Measurements from ENCODE around the gene TYMS. TPM values are rescaled to one million over a fixed set of nuclear protein-coding genes. Genes with fewer than 3 reads are reported as not detected.

Gene TYMS
- total RNA-seq, 2 experiments from 2014 or later, result 502 to 505 TPM

DNA sequence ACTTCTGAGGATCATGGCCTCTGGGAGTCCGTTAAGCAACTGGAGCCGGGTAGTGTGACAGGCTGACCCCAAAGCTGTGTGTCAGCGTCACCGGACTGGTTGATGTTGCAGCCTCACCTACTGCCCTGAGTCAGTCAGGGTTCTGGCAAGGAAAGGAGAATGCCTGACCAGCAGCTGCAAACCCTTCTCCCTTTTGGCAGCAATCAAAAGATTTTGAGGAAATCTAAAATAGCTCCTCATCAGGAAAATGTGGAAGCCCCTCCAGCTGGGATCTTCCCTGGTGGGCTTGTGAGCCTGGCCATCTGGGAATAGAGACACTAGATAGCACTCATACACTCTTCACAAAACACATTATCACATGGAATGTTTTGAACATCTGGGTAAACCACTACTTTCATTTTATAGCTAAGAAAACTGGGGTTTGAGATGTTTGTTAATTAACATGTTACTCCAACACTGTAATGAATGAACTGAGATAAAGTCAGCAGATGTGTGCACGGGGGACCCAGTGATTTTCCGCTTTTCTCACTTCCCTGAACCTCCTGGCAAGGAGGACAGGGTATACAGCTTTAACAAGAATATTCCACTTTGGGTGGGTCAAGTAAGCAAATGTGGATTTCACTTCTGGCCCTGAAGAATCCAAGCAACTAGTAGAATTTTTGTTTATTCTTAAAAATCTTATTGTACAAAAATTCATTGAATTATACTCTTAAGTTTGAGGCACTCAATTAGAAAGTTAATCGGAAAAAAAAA is 36.0 kb upstream of the TYMS start:
- DNase-seq, result no peak
- Mint-ChIP-seq H3K9me3 (ENCODE audit: insufficient read depth) (no peaks in the 10 kb centered on the region), H3K4me1 (ENCODE audit: low read depth) (peaks cover 2% of the 10 kb centered on the region), H3K27ac (no peak overlapping the region), H3K4me3 (no peak overlapping the region), H3K27me3 (ENCODE audit: low read depth) (peaks cover 29% of the 10 kb centered on the region), H3K36me3 (ENCODE audit: low read depth) (no peaks in the 10 kb centered on the region)
- CTCF ChIA-PET, result interaction anchor here (1.5 to 8.9 kb wide), 5 partner anchors 8 to 219 kb away, joined by 3 to 104 read pairs (median 4); no protein-coding TSS in a partner anchor
- no peak for ATAC-seq
- POLR2A ChIA-PET, result no interaction called here

DNA sequence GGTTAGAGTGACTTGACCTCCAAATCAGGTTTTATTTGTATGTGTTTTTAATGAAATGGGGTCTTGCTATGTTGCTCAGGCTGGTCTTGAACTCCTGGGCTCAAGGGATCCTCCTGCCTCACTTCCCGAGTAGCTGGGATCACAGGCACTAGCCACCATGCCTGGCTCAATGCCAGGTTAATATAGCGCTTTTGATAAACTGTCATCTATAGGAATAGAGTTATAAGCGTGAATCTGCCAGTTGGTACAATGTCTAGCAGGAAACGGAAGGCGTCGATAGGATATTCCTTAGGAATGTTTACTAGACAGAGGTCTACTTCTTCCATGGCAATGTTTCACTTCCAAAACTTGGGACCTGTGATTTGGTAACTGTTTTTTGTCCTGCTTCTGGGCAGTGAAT is 35.2 kb upstream of the TYMS start:
- Mint-ChIP-seq H3K27me3 (ENCODE audit: low read depth) (peaks cover 33% of the 10 kb centered on the region), H3K27ac (no peak overlapping the region), H3K9me3 (ENCODE audit: insufficient read depth) (no peaks in the 10 kb centered on the region), H3K36me3 (ENCODE audit: low read depth) (no peaks in the 10 kb centered on the region), H3K4me3 (no peak overlapping the region), H3K4me1 (ENCODE audit: low read depth) (peaks cover 2% of the 10 kb centered on the region)
- ChIA-PET CTCF (interaction anchor here (1.5 to 8.9 kb wide), 3 partner anchors 24 to 218 kb away, joined by 4 to 104 read pairs (median 69); no protein-coding TSS in a partner anchor), POLR2A (no interaction called here)
- ATAC-seq (no peak), DNase-seq (no peak)

DNA sequence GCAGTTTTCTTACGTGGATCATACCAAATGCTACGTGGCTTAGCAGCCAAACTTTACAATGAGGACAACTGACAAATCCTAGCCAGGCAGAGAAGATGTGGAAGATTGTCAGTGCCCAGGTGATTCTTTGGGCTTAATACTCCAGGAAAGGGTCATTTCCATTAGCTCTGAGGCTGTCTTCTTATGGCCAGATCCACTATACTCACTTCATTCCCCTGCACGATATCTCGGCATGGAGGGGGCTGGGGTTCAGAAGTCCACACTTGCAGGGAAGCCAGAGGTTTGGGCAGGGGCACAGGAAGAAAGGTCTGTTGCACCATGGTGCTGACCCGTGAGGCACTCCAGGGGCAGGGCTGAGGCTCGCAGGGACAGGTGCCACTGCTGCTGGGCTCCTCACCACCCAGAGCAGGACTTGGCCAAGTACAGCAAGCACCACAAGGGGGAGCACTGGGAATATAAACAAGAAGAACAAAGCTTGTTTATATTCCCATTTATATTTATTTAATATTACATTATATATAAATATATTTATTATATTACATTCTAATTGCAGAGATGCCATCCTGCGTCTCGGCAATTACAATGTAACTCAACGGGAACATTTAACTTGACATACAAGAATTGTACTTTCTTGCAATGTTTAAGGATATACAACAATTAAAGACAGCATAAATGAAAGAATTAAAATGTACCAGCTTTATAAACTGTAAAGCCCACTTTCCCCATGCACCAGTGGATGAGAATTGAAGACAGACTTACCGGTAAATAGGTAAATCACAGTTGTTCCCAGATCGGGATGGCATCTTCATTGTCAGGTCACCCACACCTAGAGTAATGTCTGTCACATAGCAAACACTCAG is 33.5 kb upstream of the TYMS start:
- H3K27ac Mint-ChIP-seq, result no peak overlapping the region
- no peaks in the 10 kb centered on the region for H3K9me3 Mint-ChIP-seq (ENCODE audit: insufficient read depth)
- no peak overlapping the region for H3K4me3 Mint-ChIP-seq
- CTCF ChIA-PET, result interaction anchor here (0.6 to 8.9 kb wide), 27 partner anchors 8 to 282 kb away, joined by 3 to 104 read pairs (median 4); partner anchors contain the start of genes CLUL1 and TYMS
- ATAC-seq, result peak; percentile 89
- H3K36me3 Mint-ChIP-seq (ENCODE audit: low read depth), result no peaks in the 10 kb centered on the region
- H3K27me3 Mint-ChIP-seq (ENCODE audit: low read depth), result peaks cover 31% of the 10 kb centered on the region
- DNase-seq, result peak; percentile 80
- POLR2A ChIA-PET, result interaction anchor here (0.8 to 2.7 kb wide), 3 partner anchors 35 to 206 kb away, joined by 3 to 11 read pairs (median 3); no protein-coding TSS in a partner anchor
- peaks cover 2% of the 10 kb centered on the region for H3K4me1 Mint-ChIP-seq (ENCODE audit: low read depth)

DNA sequence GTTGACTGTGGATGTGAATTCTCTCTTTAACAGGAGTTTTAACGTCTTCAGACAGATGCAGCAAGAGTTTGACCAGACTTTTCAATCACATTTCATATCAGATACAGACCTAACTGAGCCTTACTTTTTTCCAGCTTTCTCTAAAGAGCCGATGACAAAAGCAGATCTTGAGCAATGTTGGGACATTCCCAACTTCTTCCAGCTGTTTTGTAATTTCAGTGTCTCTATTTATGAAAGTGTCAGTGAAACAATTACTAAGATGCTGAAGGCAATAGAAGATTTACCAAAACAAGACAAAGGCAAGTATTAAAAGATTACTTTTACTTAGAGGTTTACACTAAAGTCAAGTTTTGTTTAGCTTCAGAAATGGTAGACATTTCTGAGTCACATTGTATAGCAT is 30.2 kb upstream of the TYMS start:
- ChIA-PET CTCF (interaction anchor here (1.0 to 8.9 kb wide), 5 partner anchors 9 to 213 kb away, joined by 3 to 104 read pairs (median 6); partner anchors contain the start of genes ENOSF1 and TYMS), POLR2A (interaction anchor here (0.7 kb wide), 1 partner anchor 31 kb away, joined by 3 read pairs; no protein-coding TSS in a partner anchor)
- Mint-ChIP-seq H3K4me1 (ENCODE audit: low read depth) (peaks cover 2% of the 10 kb centered on the region), H3K27me3 (ENCODE audit: low read depth) (peaks cover 30% of the 10 kb centered on the region), H3K36me3 (ENCODE audit: low read depth) (no peaks in the 10 kb centered on the region), H3K9me3 (ENCODE audit: insufficient read depth) (no peaks in the 10 kb centered on the region), H3K27ac (no peak overlapping the region), H3K4me3 (no peak overlapping the region)
- DNase-seq (no peak), ATAC-seq (no peak)

DNA sequence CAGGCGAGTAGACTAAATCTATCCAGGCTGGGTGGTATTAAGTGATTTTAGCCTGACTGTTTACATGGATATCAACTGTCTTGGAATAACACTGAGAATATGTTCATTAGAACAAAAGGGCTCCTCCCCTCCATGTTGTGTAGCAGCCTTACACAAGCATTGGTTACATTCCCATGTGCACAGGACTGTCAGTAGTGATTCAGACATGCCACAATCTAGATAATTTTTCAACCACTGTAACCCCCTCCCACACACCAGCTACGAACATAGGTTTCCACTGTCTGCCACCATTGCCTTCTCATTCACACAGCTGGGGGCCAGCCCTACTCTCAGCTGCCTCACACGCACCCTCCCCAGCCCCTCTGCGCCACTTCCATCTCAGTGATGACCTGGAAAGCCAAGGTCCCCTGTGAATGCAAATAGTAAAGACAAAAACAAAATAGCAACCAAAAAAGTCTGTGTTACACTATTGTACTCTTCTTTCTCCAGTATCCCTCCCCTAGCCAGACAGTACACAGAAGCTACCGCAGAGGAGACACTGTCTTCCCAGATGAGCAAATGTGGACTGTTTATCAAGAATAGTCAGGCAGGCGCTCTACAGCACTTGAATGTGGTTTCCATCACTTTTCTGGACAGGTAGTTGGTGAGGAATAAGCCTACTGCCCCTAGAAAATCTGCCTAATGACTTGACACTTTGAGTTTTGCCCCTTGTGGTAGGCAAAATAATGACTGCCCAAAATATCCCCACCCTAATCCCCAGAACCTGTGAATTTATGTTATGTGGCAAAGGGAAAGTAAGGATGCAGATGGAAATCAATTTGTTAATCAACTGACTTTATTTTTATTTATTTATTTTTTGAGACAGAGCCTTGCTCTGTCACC is 27.9 kb upstream of the TYMS start:
- DNase-seq, result no peak

DNA sequence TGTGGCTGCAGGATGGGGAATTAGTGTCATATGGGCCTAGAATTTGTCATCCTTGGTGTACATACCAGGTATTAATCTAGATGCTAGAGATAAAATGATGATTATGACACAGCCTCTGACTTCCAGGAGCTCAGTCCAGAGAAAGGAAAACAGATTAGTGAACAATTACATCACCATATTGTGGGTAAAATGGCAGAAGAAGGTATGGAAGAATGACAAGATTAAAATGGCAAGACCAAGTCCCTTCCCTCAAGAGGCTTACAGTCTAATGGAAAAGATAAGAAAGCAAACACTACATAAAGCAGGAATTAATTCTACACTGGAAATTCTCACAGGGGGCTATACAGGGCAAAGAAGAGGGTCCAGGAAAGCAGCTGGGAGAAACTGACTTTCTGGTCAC is 25.9 kb upstream of the TYMS start:
- Mint-ChIP-seq H3K36me3 (ENCODE audit: low read depth) (no peaks in the 10 kb centered on the region), H3K4me1 (ENCODE audit: low read depth) (no peaks in the 10 kb centered on the region), H3K27ac (no peak overlapping the region), H3K27me3 (ENCODE audit: low read depth) (peaks cover 24% of the 10 kb centered on the region), H3K9me3 (ENCODE audit: insufficient read depth) (no peaks in the 10 kb centered on the region), H3K4me3 (no peak overlapping the region)
- POLR2A ChIA-PET, result interaction anchor here (0.9 kb wide), 1 partner anchor 51 kb away, joined by 3 read pairs; no protein-coding TSS in a partner anchor
- CTCF ChIA-PET, result interaction anchor here (0.9 to 2.5 kb wide), 3 partner anchors 16 to 208 kb away, joined by 3 to 7 read pairs (median 6); no protein-coding TSS in a partner anchor
- ATAC-seq (no peak), DNase-seq (no peak)

More for the DNA sequence above, 27.9 kb upstream of the TYMS start:
- H3K4me3 Mint-ChIP-seq, result no peak overlapping the region
- ATAC-seq, result no peak
- POLR2A ChIA-PET, result no interaction called here
- H3K36me3 Mint-ChIP-seq (ENCODE audit: low read depth), result no peaks in the 10 kb centered on the region
- H3K4me1 Mint-ChIP-seq (ENCODE audit: low read depth), result no peaks in the 10 kb centered on the region
- CTCF ChIA-PET, result interaction anchor here (1.1 to 1.3 kb wide), 2 partner anchors 9 to 28 kb away, joined by 3 to 4 read pairs; partner anchors contain the start of gene TYMS
- peaks cover 33% of the 10 kb centered on the region for H3K27me3 Mint-ChIP-seq (ENCODE audit: low read depth)
- H3K27ac Mint-ChIP-seq, result no peak overlapping the region
- no peaks in the 10 kb centered on the region for H3K9me3 Mint-ChIP-seq (ENCODE audit: insufficient read depth)

GRCh38 chr18:634551-635045 is 22.9 kb upstream of the TYMS start:
- DNase-seq, result no peak
- Mint-ChIP-seq H3K27me3 (ENCODE audit: low read depth) (peaks cover 21% of the 10 kb centered on the region), H3K9me3 (ENCODE audit: insufficient read depth) (no peaks in the 10 kb centered on the region), H3K4me1 (ENCODE audit: low read depth) (no peaks in the 10 kb centered on the region), H3K4me3 (no peak overlapping the region), H3K27ac (no peak overlapping the region), H3K36me3 (ENCODE audit: low read depth) (no peaks in the 10 kb centered on the region)
- ChIA-PET CTCF (no interaction called here), POLR2A (no interaction called here)
- ATAC-seq, result no peak

DNA sequence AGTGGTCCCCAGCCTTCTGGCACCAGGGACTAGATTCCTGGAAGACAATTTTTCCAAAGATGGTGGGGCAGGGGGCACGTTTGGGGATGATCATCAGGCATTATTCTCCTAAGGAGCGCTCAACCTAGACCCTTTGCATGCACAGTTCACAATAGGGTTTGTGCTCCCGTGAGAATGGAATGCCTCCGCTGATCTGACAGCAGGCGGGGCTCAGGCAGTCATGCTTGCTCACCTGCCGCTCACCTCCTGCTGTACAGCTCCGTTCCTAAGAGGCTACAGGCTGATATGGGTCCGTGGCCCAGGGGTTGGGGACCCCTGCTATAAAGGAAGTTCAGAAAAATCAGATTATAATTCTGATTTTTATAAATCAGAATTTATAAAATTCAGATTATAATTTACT is 22.3 kb upstream of the TYMS start:
- DNase-seq (no peak), ATAC-seq (no peak)
- peaks cover 26% of the 10 kb centered on the region for H3K27me3 Mint-ChIP-seq (ENCODE audit: low read depth)
- ChIA-PET POLR2A (no interaction called here), CTCF (no interaction called here)
- H3K4me3 Mint-ChIP-seq, result no peak overlapping the region
- H3K27ac Mint-ChIP-seq, result no peak overlapping the region
- H3K36me3 Mint-ChIP-seq (ENCODE audit: low read depth), result no peaks in the 10 kb centered on the region
- no peaks in the 10 kb centered on the region for H3K4me1 Mint-ChIP-seq (ENCODE audit: low read depth)
- H3K9me3 Mint-ChIP-seq (ENCODE audit: insufficient read depth), result no peaks in the 10 kb centered on the region

GRCh38 chr18:641224-641623 is 16.2 kb upstream of the TYMS start:
- ChIA-PET POLR2A (no interaction called here), CTCF (interaction anchor here (1.1 to 1.9 kb wide), 5 partner anchors 16 to 190 kb away, joined by 3 to 9 read pairs (median 4); no protein-coding TSS in a partner anchor)
- no peak overlapping the region for H3K4me3 Mint-ChIP-seq
- ATAC-seq, result no peak
- H3K9me3 Mint-ChIP-seq (ENCODE audit: insufficient read depth), result no peaks in the 10 kb centered on the region
- DNase-seq, result no peak
- no peaks in the 10 kb centered on the region for H3K36me3 Mint-ChIP-seq (ENCODE audit: low read depth)
- peaks cover 30% of the 10 kb centered on the region for H3K27me3 Mint-ChIP-seq (ENCODE audit: low read depth)
- no peak overlapping the region for H3K27ac Mint-ChIP-seq
- H3K4me1 Mint-ChIP-seq (ENCODE audit: low read depth), result peaks cover 6% of the 10 kb centered on the region

GRCh38 chr18:644395-645004 is 13.0 kb upstream of the TYMS start:
- Mint-ChIP-seq H3K27me3 (ENCODE audit: low read depth) (peaks cover 25% of the 10 kb centered on the region), H3K36me3 (ENCODE audit: low read depth) (no peaks in the 10 kb centered on the region), H3K4me3 (no peak overlapping the region), H3K4me1 (ENCODE audit: low read depth) (peaks cover 6% of the 10 kb centered on the region), H3K9me3 (ENCODE audit: insufficient read depth) (no peaks in the 10 kb centered on the region), H3K27ac (no peak overlapping the region)
- DNase-seq, result no peak
- peak; percentile 42 for ATAC-seq
- ChIA-PET CTCF (interaction anchor here (1.7 kb wide), 1 partner anchor 21 kb away, joined by 5 read pairs; no protein-coding TSS in a partner anchor), POLR2A (no interaction called here)

Data from activated CD8-positive, alpha-beta T cell treated with anti-CD3 and anti-CD28 coated beads, Interleukin-2, amount 10 ng/mL, durations not matched to agents 7 days and 5 days (primary cell).